Adrenal gland (tissue), 5 donors: ENCODE results near the gene DAZAP1.

Experiments
- CTCF ChIP-seq, 6 experiments: fragments of 450-650 bp in 4 of 6; fragments of 200-600 bp in 2 of 6; sonication (generic) in 1 of 6; IDR thresholded peaks; 1 replicate in 5 of 6; 2 replicates in 1 of 6; pipeline versions ENCODE4 v1.5.1 to v1.8.0; 2016 to 2021; ENCODE audit warnings: antibody characterized with exemption in 6 of 6, mild to moderate bottlenecking in 2 of 6, moderate library complexity in 1 of 6
- POLR2A ChIP-seq, 2 donors: fragments of 450-650 bp; IDR thresholded peaks; one replicate each; pipeline ENCODE4 v1.6.1; 2017; ENCODE audit warnings: antibody characterized with exemption in 2 of 2, mild to moderate bottlenecking in 2 of 2, moderate library complexity in 1 of 2
- donor health status: DM: no; HTN: no; CAD: no.

DNA sequence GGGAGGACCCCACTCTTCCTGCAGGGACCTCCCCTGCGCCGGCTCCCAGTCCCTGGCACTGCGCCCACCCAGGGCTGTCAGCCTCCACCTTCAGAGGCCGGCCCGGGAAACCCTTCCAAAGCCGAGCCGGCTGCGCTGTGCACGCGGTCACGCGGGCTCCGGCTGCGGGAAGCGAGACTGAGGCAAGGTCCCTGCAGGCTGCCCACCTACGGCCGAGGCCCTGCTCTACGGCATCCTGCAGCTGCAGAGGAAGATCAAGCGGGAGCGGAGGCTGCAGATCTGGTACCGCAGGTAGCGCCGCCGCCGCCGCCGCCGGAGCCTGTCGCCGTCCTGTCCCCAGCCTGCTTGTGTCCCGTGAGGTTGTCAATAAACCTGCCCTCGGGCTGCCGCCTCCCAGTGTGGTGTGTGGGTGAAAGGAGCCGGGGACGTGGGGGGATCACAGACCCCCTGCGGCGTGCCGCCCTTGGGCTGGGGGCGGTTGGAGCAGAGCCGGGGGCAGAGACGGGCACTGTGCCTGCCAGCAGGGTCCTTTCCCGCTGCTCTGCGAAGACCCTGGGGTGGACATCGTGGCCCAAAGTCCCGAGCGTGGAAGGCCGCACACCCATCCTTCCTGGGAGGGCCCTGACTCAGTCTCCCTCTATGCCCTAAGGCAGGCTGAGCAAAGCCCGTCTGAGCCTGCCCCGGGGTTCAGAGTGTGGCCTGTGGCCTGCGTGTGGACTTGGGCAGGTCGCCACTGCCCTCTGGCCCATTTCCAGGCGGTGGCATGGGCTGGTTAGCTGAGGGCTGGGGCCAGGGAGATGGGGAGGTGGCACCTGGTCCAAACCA, 12.0 kb upstream of the DAZAP1 start:
- TF ChIP-seq CTCF (IDR thresholded peaks at IDR 0.05) = no peak
- TF ChIP-seq POLR2A (IDR thresholded peaks at IDR 0.05) = no peak
